ENCODE data around the gene SERPIND1.
"Not testable (repeated sequence)": the region's sequence is repeated elsewhere in the genome, so short reads cannot be mapped to it uniquely, and the experiment has no call there.

SERPIND1 gene

GRCh38 chr22:20773793-20774212, at the start of gene SERPIND1:
Gene SERPIND1, plus strand, starts transcription at chr22:20774113. Its CDS starts 5,200 bp downstream, at chr22:20779313.
- no peak for DNase-seq

DNA sequence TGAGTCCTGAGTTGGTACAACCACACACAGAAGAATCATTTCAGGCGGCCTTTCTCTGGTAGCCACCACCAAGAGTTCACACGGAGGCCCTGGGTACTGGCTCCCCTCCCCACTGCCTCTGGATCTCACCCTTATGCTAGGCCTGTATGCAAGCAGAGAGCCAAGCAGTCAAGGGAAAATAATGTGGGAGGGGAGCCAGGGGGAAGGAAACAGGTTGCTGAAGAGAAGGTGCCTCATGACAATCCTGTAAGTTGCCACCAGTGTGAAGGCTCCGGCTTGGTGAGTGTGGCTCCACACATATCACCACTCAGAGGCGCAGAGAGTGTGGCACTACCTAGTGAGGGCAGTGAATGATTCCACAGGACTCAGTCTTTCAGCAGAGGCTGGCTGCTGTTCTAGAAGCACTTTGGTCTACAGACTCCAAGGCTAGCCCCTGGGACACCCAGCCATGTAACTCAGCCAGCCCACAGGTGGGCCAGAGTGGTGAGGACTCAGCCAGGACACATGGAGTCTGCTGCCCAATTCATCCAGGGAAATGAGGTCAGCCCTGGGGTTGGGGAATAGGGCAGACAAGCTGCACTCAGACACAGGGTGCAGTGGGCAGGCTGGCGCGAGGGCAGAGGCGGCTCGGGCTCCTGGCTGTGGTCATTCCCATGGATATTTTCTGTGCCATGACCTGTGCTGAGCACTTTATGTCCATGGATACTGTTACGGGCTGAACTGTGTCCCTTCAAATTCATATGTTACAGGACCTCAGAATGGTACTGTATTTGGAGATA, 49.0 kb upstream of the SERPIND1 start:
- no peak for DNase-seq

DNA sequence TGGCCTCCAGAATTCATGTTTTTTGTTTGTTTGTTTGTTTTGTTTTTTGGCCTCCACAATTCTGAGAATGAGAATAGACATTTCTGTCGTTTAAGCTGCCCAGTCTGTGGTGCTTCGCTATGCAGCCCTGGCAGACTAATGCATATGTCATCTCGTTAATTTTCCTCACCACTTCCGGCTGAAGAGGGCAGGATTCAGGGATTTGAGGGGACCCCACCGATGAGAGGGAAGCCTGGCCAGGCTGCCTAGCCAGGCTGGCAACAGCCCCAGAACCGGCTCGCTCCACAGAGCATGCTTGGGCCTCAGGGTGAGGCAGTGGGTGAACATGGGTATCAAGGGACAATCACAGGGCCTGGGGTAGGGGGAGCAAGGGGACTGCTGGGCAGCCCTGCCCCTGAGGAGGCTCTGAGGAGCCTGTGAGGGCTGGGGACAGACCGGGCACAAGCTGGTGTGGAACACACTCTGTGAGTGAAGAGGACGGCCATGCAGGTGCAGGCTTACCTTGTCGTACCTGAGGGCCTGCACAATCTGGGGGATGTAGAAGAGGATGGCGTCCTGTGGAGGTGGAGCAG, 47.8 kb upstream of the SERPIND1 start:
- no peak for DNase-seq

DNA sequence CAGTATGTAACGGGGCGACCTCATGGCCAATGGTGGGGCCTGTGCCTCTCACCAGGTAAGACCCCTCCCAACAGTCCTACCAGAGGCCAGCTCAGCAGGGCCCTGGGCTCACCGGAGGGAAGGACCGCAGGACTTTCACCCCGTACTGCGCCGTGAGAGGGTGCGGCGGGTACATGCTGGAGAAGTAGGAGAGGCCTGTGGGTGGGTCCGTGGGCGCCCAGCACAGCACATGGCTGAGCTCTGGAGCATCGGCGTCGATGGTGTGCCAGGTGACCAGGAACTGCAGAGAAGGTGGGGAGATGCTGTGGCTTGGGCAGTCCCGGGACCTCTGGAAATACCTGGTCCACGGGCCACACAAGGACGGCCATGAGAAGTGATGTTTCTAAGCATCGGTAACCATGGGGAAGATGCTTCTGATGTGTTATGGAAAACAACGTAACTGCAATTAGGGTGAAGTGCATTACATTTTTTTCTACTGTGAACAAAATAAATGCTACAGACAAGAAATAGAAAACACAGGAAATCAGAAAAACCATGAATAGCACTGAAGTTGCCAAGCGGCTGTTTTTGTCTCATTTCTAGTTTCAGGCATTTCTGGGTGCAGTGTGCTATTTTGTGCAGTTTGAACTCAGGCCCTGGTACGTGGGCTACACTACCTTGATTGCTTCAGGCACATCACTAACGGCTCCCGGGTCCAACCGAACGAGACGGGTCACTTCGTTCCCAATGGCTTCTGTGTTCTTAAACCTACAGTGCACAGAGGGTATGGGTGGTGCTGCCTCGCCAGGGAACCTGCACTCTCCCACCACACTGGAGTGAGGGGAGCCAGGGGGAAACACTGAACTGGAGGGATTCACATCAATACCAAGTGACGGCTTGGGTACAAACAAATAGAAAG, 46.5 kb upstream of the SERPIND1 start:
- no peak for DNase-seq

DNA sequence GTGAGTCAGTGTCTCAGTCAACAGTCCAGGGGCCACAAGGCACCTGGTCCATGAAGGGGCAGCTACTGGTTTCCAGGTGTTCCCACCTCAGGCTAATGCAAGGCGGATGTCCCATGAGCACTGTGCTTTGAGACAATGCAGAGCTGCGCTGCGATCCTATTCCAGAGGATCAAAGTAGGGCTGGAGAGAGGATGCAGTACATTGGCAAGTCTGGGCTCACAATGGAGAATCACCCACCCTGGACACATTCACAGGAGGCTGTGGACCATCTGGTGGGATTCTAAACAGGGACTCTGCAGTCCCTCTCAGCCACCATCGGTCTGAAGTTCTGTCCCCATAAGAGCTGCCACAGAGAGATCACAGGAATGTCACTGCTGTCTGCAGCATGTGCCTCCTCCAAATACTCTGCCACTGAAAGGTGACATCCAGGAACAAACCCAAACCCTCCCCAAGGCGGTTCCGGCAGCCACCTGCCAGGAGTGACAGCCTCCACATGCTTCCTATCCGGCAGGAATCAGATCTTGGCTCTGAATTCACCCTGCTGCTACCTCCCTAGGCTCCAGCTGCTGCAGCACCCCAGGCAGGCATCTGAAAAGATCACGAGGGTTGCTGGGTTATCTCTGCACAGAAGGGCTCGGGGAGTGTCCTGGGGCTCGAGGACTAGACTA, 45.3 kb upstream of the SERPIND1 start:
- no peak for DNase-seq

DNA sequence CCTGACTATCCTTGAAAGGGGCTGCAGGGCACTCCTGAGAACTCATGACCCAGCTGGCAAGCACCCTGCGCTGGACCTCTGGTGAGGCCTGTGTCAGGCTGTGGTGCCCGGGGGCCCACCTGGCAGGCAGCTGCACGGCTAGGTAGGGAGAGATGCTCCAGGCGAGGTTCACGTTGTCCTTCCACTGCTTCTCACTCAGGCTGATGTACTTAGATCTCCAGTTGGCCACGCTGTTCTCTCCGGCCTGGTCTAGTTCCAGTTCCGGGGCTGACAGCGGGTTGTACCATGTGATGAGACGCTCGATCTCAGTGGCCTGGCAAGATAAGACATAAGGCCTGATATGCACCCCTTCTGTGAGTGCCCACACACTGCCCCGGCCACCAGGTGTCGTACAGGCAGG, 44.7 kb upstream of the SERPIND1 start:
- DNase-seq, result no peak

DNA sequence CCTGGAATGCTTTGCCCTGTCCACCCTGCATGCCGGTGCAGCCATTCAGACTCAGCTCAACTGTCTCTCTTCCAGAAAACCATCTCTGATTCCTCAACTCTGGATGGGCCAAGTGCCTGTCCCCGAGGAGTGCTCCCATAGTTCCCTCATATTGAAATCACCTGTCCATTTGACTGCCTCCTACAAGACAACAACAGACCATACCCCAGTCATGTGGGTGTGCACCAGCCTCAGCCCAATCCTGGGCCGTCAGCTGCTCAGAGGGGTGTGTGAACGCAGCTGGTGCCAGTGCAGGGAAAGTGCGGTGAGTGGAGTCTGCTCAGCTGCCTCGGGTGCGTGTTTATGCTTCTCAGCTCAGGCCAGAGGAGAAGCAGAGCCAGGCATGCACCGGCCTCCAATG, 41.5 kb upstream of the SERPIND1 start:
- not testable (repeated sequence) for DNase-seq

DNA sequence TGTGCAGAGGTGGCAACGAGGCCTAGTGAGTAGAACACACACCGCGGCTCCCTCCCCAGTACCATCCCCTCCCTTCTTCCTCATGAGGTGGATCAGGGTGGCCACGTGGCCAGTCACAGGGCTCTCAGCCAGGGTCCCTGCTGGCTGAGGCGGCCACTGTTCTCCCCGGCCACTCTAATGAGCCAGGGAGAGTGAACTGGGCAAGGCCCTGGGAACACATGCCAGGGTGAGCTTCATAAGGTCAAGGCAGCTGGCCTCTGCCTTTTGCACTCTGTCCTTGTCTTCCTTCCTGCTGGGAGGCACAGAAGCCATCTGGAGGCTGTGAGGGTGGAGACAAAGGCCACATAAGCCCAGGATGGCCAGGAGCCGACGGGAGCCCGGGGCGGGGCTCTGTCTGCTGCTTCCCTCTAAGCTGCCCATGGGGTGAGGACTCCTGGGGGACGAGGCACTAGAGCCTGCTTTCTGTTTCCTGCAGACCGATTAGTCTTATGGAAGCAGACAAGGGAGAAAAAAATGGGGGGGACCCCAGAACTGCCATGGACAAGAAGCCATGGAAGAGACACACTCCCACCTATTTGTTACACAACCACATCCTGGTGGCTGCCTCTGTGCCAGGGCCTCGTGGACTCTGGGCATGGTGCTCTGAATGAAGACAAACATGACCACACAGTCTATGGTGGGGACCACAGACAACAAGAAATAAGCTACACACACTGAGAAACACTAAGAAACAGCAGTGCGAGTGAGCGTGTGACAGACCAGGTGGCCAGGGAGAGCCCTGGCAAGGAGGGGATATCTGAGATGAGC, 38.4 kb upstream of the SERPIND1 start:
- DNase-seq, result not testable (repeated sequence)

GRCh38 chr22:20736891-20737290, 37.0 kb upstream of the SERPIND1 start:
- not testable (repeated sequence) for DNase-seq

DNA sequence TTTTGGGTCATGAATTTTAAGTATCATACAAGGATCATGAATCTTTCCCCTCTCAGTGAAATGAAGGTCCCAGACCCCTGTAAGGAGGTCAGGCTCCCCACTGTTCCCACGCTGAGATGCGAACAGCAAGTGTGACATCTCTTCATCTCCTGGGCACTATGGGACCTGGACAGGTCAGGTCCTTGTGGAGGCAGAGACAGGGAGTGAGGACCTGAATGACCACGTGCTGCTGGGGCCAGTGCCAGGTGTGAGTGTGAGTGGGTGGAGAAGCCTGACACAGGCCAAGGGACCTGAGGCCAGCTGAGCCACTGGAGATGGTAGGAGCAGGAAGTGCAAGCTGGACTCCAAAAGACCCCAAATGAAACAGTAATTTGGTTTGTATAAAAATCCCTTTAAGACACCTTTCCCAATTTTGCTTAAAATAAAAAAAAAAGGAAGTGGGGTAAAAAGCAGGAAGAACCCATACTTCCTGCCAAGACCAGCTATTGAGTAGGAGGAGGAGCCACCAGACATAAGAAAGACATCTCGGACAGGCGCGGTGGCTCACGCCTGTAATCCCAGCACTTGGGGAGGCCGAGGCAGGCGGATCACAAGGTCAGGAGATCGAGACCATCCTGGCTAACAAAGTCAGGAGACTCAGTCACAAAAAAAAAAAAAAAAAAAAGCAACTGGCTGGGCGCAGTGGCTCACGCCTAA, 35.4 kb upstream of the SERPIND1 start:
- DNase-seq, result no peak

DNA sequence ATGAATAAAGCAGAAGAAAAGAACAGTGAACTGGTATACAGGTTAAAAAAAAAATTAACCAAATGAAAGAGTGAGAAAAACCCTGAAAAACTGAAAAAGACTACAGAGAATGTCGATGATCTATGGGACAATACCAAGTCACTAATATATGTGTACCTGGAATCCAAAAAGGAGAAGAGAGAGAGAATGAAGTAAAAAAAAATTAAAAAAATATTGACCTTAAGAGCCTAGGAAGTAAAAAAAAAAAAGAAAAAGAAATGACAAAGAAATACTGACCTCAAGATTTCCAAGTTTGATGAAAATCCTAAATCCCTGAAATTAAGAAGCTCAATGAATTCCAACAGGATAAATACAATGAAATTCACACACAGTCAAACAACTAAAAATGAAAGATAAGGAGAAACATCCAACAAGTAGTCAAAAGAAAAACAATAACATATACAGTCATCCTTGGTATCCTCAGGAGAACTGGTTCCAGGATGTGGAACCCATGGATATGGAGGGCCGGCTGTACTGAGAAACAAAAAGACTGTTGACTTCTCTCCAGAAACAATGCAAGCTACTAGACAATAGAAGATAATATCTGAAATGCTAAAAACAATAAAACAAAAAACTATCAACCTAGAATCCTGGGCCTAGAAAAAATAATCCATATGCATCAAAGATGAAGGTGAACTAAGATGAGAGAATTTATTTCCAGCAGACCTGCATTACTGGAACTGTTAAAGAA, 33.5 kb upstream of the SERPIND1 start:
- DNase-seq, result no peak

DNA sequence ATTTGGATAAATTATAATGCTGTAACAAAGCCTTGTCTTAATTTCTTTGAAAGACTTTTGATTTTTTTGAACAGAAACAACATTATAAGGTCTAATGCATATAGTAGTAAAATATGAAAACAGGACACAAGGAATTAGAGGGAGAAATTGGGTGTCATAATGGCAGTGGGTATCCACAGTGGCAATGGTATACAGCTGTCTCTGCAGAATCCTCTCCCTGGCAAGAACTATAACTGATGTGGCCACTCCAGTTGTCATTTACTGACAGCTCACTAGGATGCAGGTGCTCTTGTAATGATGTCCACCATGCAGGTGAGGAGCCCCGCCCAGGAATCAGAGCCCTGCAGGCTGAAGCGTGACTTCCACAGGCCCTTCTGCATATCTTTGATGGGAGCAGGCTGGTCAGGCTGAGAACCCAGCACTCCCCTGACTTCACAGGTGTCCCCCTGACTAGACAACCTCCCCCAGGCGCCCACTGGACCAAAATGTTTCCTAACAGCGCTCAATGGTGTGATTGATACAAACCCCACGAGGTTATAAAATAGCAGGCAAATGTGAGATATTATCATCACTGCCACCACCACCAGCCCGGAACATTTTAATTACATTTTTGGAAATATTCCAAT, 32.8 kb upstream of the SERPIND1 start:
- DNase-seq, result no peak

DNA sequence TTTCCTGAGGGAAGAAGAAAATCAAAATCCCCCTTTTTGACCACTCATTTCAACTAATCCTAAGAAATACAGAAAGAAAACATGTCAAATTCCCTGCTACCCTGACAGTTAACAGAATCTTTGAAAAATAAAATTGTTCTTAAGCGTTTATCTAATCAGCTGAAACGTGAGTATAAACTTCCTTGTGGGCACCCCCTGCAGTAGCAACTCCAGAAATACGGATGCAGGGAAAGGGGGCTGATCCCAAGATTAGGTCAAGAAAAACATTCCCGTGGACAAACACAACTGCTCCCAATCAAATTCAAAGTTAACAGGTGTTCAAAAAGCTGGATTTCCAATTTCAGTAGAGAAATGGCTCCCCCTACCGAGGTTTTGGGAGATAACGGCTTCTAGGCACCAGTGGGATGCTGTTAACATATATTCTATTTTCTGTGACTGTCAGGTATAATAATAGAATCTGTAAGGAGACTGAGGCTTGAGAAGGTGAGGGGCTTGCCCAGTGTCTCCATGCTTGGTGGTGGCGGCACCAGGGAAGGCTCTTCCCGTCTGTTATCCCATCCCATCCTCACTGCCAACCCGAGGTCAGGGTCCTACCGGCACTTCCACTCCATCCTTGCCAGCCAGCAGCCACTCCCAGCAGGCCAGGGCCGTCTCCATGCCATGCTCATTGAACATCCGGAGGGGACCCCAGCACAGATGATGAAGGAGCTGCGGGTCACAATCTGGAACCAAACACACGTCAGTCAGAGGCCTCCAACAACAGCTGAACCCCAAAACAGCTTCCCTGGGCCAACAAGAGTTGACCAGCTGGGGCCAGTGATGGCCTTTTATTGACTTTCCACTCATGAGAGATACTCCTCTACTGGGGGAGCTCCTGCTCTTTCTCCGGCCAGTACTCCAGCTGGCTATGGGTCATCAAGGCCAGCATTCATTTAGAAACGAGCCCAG, 32.0 kb upstream of the SERPIND1 start:
- DNase-seq, result peak; percentile 51

- no peak for DNase-seq
These were observed 31.1 kb upstream of the SERPIND1 start for GRCh38 chr22:20742764-20743163.

GRCh38 chr22:20744456-20744855, 29.5 kb upstream of the SERPIND1 start:
- DNase-seq, result no peak

GRCh38 chr22:20745119-20745518, 28.8 kb upstream of the SERPIND1 start:
- DNase-seq, result no peak

GRCh38 chr22:20746431-20747189, 27.3 kb upstream of the SERPIND1 start:
- DNase-seq, result no peak

- DNase-seq, result no peak
These were observed 26.7 kb upstream of the SERPIND1 start for GRCh38 chr22:20747223-20747622.

Measured in hematopoietic multipotent progenitor cell treated with erythropoietin and hydrocortisone succinate and interleukin-3 and kit ligand, for 8 days (in vitro differentiated cells).